ENCODE results near the gene EFNA5.

EFNA5 gene

GRCh38 chr5:107674655-107675054, 3.9 kb upstream of the EFNA5 start:
- no peak for TF ChIP-seq PPARA (CRISPR knock-in tag; IDR thresholded peaks at IDR 0.05; ENCODE audit: borderline replicate concordance)
- no peak for TF ChIP-seq POU6F1 (CRISPR knock-in tag; IDR thresholded peaks at IDR 0.05; ENCODE audit: borderline replicate concordance, low read depth)
- no peak for TF ChIP-seq TSHZ2 (CRISPR knock-in tag; IDR thresholded peaks at IDR 0.05)
- no peak for TF ChIP-seq ZFP3 (CRISPR knock-in tag; IDR thresholded peaks at IDR 0.05)
- TF ChIP-seq TOX (CRISPR knock-in tag; IDR thresholded peaks at IDR 0.05; ENCODE audit: borderline replicate concordance): no peak
- TF ChIP-seq TCF4 (CRISPR knock-in tag; IDR thresholded peaks at IDR 0.05; ENCODE audit: borderline replicate concordance): no peak
- TF ChIP-seq OSR1 (CRISPR knock-in tag; IDR thresholded peaks at IDR 0.05): no peak
- no peak for TF ChIP-seq CSRNP3 (CRISPR knock-in tag; IDR thresholded peaks at IDR 0.05)
- TF ChIP-seq RARB (CRISPR knock-in tag; IDR thresholded peaks at IDR 0.05): no peak
- no peak for TF ChIP-seq ESRRG (CRISPR knock-in tag; IDR thresholded peaks at IDR 0.05)
- TF ChIP-seq CSDC2 (CRISPR knock-in tag; IDR thresholded peaks at IDR 0.05): no peak
- no peak for TF ChIP-seq CREB5 (CRISPR knock-in tag; IDR thresholded peaks at IDR 0.05; ENCODE audit: low read depth)
- no peak for TF ChIP-seq SNAI2 (CRISPR knock-in tag; IDR thresholded peaks at IDR 0.05)
- no peak for TF ChIP-seq GLIS3 (CRISPR knock-in tag; IDR thresholded peaks at IDR 0.05)
- no peak for ATAC-seq

GRCh38 chr5:107673368-107674136, 2.8 kb upstream of the EFNA5 start:
- TF ChIP-seq ISL1 (CRISPR knock-in tag; IDR thresholded peaks at IDR 0.05) (no peak), RARB (CRISPR knock-in tag; IDR thresholded peaks at IDR 0.05) (no peak), TSHZ2 (CRISPR knock-in tag; IDR thresholded peaks at IDR 0.05) (no peak), CSDC2 (CRISPR knock-in tag; IDR thresholded peaks at IDR 0.05) (no peak), PPARA (CRISPR knock-in tag; IDR thresholded peaks at IDR 0.05; ENCODE audit: borderline replicate concordance) (no peak), BACH2 (CRISPR knock-in tag; IDR thresholded peaks at IDR 0.05; ENCODE audit: borderline replicate concordance) (no peak), CREB5 (CRISPR knock-in tag; IDR thresholded peaks at IDR 0.05; ENCODE audit: low read depth) (no peak), POU6F1 (CRISPR knock-in tag; IDR thresholded peaks at IDR 0.05; ENCODE audit: borderline replicate concordance, low read depth) (no peak), ZFP3 (CRISPR knock-in tag; IDR thresholded peaks at IDR 0.05) (no peak), ZNF8 (CRISPR knock-in tag; IDR thresholded peaks at IDR 0.05) (no peak), ZFP30 (CRISPR knock-in tag; IDR thresholded peaks at IDR 0.05) (no peak), OSR1 (CRISPR knock-in tag; IDR thresholded peaks at IDR 0.05) (no peak), ZNF565 (CRISPR knock-in tag; conservative IDR thresholded peaks at IDR 0.05; ENCODE audit: low read depth) (no peak), ARNTL (CRISPR knock-in tag; IDR thresholded peaks at IDR 0.05; ENCODE audit: borderline replicate concordance, low read depth) (no peak), GLIS3 (CRISPR knock-in tag; IDR thresholded peaks at IDR 0.05) (no peak), ZC3H10 (CRISPR knock-in tag; IDR thresholded peaks at IDR 0.05) (no peak), TOX (CRISPR knock-in tag; IDR thresholded peaks at IDR 0.05; ENCODE audit: borderline replicate concordance) (no peak), PATZ1 (CRISPR knock-in tag; IDR thresholded peaks at IDR 0.05; ENCODE audit: borderline replicate concordance) (no peak), TCF4 (CRISPR knock-in tag; IDR thresholded peaks at IDR 0.05; ENCODE audit: borderline replicate concordance) (no peak), SNAI2 (CRISPR knock-in tag; IDR thresholded peaks at IDR 0.05) (no peak)
- peak; percentile 71 for ATAC-seq
